Esophagus squamous epithelium (tissue), 4 donors: ENCODE measurements around the gene OR2AE1.

ENCODE experiments used
- POLR2A ChIP-seq, 4 donors: fragments of 450-650 bp; IDR thresholded peaks; one replicate each; pipeline ENCODE4 v1.6.1; 2017; ENCODE audit warnings: antibody characterized with exemption in 4 of 4, mild to moderate bottlenecking in 4 of 4, moderate library complexity in 3 of 4
- TF ChIP-seq, protein P1 (sequence below), 6 experiments: fragments of 450-650 bp in 4 of 6; fragments of 200-600 bp in 2 of 6; sonication (generic) in 2 of 6; IDR thresholded peaks; one replicate each; pipeline ENCODE4 v1.5.1; 2016 to 2019; ENCODE audit warnings: antibody characterized with exemption in 6 of 6, mild to moderate bottlenecking in 4 of 6, moderate library complexity in 4 of 6

DNA sequence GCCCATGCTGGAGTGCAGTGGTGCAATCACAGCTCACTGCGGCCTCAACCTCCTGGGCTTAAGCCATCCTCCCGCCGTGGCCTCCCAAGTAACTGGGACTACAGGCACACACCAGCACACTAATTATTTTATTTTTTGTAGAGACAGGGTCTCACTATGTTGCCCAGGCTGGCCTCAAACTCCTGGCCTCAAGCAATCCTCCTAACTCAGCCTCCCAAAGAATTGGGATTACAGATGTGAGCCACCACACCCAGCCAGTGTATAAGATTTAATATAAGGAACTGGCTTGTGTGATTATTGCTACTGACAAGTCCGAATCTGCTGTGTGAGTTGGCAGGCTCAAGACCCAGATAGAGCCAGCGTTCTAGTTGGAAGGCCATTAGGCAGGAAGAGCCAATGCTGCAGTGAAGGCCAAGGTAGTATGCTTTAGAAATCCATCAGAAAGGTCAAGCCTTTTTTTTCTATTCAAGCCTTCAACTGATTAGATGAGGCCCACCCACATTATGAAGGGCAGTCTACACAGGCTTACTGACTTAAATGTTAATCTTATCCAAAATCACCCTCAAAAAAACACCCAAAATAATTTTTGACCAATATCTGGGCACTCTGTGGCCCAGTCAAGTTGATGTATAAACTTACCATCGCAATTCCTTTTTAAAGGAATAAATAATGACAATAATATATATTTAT, 23.1 kb upstream of the OR2AE1 start:
- no peak for TF ChIP-seq POLR2A (IDR thresholded peaks at IDR 0.05)
- TF ChIP-seq, protein P1, sequence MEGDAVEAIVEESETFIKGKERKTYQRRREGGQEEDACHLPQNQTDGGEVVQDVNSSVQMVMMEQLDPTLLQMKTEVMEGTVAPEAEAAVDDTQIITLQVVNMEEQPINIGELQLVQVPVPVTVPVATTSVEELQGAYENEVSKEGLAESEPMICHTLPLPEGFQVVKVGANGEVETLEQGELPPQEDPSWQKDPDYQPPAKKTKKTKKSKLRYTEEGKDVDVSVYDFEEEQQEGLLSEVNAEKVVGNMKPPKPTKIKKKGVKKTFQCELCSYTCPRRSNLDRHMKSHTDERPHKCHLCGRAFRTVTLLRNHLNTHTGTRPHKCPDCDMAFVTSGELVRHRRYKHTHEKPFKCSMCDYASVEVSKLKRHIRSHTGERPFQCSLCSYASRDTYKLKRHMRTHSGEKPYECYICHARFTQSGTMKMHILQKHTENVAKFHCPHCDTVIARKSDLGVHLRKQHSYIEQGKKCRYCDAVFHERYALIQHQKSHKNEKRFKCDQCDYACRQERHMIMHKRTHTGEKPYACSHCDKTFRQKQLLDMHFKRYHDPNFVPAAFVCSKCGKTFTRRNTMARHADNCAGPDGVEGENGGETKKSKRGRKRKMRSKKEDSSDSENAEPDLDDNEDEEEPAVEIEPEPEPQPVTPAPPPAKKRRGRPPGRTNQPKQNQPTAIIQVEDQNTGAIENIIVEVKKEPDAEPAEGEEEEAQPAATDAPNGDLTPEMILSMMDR (IDR thresholded peaks at IDR 0.05): no peak
